GM21390 (cell line): Measurements from ENCODE around the gene DMC1.

Experiments used
- ATAC-seq: cut with Tn5 transposase; IDR thresholded peaks from one replicate; pipeline ENCODE4 v1.9.1; 2021; ENCODE audit not compliant: unreplicated experiment

The DMC1 gene

DNA sequence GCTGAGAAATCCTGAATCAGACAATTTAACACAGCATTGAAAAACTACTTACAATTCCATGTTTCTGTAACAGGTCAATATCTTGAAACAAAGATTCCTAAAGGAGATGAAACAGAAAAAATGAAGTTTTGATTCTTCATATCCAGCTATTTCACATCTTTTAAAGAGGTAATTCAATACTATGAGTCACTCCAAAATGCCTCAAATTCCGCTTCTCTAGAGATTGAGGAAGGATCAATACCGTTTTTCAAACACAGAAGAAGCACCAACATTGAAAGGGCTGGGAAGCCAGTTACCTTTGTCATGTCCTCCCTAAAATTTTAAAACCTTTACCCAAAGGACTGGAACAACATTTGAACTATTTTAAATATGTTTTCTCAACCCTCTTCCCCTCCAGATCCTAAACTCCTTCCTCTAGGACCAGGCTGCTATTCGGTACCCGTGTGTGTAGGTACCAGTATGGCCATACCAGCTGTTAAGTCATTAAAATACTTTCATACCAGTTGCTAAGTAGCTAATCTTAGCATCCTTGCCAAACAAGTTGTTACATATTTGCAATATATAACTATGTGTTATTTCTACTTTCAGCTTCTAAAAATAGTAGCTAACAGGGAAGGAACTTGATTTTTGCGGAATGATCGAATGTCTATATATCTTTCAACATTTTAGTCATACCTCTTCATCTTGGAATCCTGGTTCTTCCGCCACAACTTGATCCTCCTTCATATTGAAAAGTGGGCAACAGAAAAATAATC is 2.3 kb downstream of the DMC1 start:
- no peak for ATAC-seq

DNA sequence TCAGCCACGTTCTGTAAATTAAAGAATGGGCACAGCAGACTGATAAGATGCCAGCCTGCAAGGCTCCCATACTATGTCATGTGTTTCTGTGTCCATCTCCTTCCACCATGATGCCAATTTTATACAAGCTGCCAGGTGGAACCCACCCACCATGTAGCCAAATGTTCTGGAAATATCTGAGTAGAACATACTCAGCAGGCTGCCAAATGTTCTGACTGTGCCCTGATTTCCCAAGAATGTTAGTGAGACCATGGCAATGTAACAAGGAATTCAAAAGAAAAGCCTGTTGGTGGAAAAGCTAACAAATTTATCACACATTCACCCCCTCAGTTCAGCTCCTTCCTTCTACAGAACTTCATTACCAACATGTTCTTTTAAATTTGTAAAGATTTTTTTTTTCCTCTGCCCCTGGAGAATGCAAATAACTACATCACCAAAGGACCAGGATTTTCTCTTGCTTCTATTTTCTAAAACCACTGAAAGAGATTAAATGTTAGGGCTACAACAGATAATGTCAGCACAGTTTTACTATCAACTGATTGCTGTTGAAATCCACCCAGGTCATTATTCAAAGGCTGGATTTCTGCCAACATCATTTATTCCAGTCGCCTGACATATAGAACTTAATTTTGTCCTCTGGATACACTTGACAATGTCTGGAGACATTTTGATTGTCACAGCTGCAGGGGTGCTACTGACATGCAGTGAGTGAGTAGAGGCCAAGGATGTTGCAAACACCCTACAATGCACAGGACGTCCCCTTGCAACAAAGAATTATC is 3.1 kb downstream of the DMC1 start:
- ATAC-seq = no peak

GRCh38 chr22:38565441-38565840 is 4.5 kb downstream of the DMC1 start:
- ATAC-seq = no peak

DNA sequence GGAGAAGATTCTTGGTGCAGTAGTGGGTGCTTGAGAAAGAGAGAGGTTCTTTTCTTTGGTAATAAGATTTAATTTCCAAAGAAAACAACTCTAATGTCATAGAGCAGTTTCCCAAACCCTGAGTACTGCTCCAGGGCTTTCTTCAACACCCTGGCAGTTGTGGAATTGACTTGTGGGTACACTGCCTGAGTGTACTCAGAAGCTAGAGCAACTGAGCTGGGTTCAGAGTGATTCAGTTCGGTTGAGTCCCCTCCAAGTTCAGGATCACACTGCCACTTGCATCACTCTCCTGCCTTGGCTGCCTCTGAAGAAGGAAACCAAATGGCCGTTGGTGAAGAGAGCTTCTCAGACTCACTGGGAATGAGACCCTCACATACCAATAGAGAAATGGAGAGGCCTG is 5.3 kb downstream of the DMC1 start:
- no peak for ATAC-seq

DNA sequence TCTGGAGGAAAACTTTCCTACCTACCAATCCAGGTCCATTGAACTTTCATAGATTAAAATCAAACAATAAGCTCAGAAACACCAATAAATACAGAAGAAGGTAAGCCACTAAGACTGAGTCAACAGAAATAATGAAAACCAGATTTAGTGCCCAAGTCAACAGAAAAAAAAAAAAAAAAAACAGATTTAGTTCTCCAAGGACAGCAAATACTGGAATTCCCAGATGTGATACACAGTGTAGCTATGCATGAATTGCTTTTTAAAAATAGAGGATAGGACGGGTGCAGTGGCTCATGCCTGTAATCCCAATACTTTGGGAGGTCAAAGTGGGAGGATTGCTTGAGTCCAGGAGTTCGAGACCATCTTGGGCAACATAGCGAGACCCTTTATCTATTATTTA is 15.7 kb downstream of the DMC1 start:
- no peak for ATAC-seq

DNA sequence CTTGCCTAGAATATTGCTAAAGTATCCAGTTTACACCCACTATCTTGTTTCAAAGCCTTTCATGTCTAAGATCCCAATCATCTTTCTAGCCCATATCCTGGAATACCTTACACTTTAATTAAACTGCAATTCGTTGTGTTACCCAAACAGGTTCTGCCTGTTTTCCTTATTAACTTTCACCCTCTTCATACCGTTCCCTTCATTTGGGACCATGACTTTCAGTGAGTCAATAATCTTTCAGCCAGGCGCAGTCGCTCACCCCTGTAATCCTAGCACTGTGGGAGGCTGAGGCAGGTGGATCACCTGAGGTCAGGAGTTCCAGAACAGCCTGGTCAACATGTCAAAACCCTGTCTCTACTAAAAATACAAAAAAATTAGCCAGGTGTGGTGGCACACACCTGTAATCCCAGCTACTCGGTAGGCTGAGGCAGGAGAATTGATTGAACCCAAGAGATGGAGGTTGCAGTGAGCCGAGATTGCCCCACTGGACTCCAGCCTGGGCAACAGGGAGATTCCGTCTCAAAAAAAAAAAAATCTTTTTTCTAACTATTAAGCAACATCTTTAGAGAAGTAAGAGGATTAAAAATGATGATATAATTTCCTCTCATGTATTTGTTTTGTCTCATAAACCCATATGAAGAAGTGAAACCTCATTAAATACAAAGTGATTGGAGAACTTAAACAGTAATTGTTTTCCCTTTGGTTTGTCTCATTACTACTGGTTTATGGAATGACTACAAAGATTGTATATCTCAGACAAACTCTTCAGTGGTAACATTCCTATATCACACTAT is 20.7 kb downstream of the DMC1 start:
- no peak for ATAC-seq

- no peak for ATAC-seq
Measured at GRCh38 chr22:38540701-38541100, 29.3 kb downstream of the DMC1 start.

GRCh38 chr22:38531251-38531938 is 38.6 kb downstream of the DMC1 start:
- ATAC-seq = no peak

- no peak for ATAC-seq
Measured at GRCh38 chr22:38524429-38524828, 45.6 kb downstream of the DMC1 start.

DNA sequence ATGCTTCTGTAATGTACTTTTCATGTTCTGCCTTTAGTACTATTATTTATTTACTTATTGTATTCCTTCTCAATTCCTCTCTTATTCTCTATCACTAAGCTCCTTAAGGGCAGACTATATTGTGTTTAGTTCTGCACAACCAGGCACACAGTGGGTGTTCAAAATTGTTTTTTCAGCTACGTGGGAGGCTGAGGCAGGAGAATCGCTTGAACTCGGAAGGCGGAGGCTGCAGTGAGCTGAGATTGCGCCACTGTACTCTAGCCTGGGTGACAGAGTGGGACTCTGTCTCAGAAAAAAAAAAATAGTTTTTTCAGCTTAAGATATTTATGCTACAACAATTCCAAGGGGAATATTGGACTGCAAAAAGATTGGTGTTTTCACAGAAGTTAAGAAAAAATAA is 46.5 kb downstream of the DMC1 start:
- no peak for ATAC-seq

DNA sequence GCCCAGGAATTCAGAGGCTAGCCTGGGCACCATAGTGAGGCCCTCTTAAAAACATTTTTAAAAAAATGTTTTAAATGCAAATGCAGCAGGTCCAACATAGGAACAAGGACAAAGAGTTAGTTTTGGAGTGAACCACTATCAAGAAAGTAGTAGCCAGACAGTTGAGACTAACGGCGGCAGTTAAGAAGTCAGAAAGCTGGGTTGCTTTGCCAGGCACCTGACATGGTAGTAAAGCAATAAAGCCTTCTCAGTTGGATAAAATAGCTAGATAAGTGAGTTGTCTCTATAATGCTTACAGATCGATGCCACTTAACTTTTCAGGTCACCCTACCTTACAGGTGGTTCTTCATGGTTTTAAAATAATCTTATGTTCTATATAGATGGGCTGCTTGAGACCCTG is 47.0 kb downstream of the DMC1 start:
- no peak for ATAC-seq

GRCh38 chr22:38519453-38520250 is 50.3 kb downstream of the DMC1 start:
- no peak for ATAC-seq

GRCh38 chr22:38518620-38519019 is 51.4 kb downstream of the DMC1 start:
- no peak for ATAC-seq

GRCh38 chr22:38513063-38513462 is 56.9 kb downstream of the DMC1 start:
- no peak for ATAC-seq

DNA sequence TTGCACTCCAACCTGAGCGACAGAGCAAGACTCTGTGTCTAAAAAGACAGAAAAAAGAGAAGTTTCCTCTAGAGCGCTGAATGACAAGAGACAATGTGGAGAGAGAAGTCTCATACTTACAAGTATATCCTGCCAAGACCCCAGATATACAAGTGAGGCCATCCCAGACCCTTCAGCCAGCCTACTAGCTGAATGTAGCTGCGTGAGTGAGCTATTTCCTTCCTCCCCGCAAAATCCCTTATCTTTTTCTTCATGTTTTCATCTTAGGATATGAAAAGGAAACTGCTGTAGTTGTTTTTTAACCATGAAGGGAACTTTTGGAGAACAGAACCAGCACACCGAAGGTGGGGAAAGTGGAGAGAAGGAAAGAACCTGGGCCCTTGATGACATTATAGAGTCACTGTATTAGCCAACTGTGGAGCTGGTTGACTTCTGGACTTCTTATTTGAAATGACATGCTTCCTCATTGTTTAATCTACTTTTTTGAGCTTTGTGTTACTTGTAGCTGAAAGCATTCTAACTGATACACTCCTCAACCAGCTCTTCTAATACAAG is 59.5 kb downstream of the DMC1 start:
- no peak for ATAC-seq

DNA sequence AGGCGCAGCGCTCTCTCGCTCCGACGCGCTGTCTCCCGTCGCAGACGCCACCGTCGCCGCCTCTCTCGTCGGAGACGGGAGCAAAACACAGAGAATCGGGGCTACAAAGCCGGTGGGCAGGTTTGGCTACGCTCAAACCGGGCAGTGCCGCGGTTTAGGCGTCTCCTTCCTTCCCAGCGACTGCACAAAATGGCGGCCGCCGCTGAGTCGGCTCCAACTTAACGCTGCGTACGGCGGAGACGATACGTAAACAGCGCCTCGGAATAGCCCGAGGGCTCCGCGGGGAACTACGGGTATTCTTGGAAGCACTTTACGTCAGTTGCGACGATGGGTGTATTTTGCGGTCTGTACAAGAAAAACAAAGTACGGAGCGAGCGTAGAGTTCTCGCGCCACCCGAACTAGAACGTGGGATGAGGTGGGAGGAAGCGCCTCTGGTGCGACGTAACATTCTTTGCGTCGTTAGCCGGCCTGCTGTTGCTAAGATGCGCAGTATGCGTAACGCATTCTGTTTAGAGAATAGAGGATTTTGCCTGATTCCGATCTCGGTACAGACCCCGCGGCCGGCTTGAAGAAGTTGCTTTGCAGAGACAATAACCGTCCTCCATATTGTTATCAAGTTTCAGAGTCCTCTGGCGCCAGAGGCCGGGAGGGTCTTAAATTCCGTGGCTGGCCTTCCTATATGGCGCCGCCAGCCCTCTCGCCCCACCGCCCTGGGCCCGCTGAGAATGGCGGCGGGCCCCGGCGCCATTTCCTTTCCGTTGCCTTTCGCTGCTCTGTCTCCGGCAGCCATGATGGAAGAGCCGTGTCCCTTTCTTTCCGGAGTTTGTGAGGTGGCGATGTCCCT is 63.6 kb downstream of the DMC1 start, which contains the start of gene DDX17:
Gene DDX17, minus strand, starts transcription at position 194 of the 845 bp plus-strand sequence.
- ATAC-seq = peak; percentile 71

GRCh38 chr22:38505541-38506117 is 64.4 kb downstream of the DMC1 start:
- ATAC-seq = peak; percentile 19

DNA sequence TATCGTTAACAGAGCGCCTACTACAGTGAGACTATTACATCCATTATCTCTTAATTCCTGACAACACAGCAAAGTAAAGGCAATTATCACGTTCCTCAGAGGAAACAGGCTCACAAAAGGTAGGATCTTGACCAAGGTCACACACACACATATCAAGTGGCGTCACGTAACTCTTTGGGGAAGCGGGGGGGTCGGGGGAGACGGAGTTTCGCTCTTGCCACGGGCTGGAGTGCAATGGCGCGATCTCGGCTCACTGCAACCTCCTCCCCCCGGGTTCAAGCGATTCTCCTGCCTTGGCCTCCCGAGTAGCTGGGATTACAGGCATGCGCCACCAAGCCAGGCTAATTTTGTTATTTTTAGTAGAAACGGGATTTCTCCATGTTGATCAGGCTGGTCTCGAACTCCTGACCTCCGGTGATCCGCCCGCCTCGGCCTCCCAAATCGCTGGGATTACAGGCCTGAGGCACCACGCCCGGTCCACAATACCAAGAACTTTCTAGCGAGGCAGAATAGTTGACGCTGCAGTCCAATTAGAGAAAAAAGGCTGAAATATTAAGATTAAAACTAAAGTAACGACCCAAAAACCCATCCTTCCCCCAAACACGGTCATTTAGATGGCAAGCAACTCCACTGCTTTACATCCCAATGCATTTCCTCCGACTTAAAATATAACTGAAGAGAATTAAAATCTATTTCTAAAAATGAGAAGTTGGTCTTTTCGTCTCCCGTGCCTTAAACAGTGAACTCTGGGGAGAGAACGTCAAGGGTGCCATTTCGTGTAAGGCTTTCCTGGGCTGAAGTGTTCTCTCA is 65.0 kb downstream of the DMC1 start:
- ATAC-seq = no peak
